GM12878 (cell line): ENCODE results near the gene ZNF280D. TPM values are rescaled to one million over a fixed set of nuclear protein-coding genes. Genes with fewer than 3 reads are reported as not detected.

ENCODE experiments used
- ATAC-seq: fragments of 200-7000 bp; cut with Tn5 transposase; 3 replicates; pipeline ENCODE4 v1.9.1; 2020; ENCODE audit warnings: mild to moderate bottlenecking, moderate library complexity
- BruUV-seq: library from RNA; stranded (reverse); fragments of 400-500 nt; replicated peaks from 2 replicates; lab custom pipeline; 2021; lab: Mats Ljungman, UMichigan
- CTCF ChIA-PET: fragments of 300-600 bp; sonication (Branson Sonifier 250); formaldehyde crosslinking; extraction: SDS; loops from one replicate; lab custom pipeline; 2021; ENCODE audit warnings: inconsistent platforms; lab: Yijun Ruan, JAX
- POLR2A ChIA-PET: fragments of 350-600 bp; formaldehyde crosslinking; extraction: SDS; loops from one replicate; lab custom pipeline; 2021; ENCODE audit warnings: inconsistent platforms; lab: Charles Lee
- RAD21 ChIA-PET: fragments of 300-600 bp; sonication (Branson Sonifier 250); formaldehyde crosslinking; loops from one replicate; lab custom pipeline; 2023; ENCODE audit warnings: antibody characterized with exemption; ENCODE audit not compliant: unreplicated experiment; lab: Charles Lee
- SMC1A ChIA-PET: fragments of 300-600 bp; sonication (Branson Sonifier 250); formaldehyde crosslinking; loops from one replicate; lab custom pipeline; 2023; ENCODE audit not compliant: unreplicated experiment, uncharacterized antibody; lab: Charles Lee
- DNase-seq: peaks from one replicate; pipeline ENCODE4 v3.0.0-alpha.2; 2011; ENCODE audit warnings: low read depth, low spot score
- FAIRE-seq: peaks from 3 replicates; lab custom pipeline; 2011; peaks lifted over from hg19 to GRCh38; lab: Jason Lieb, UNC
- H2AFZ ChIP-seq: 2 replicates; pipeline ENCODE4 v1.6.0; 2011; ENCODE audit warnings: low read depth, low read length, control low read depth; ENCODE audit not compliant: control insufficient read depth
- H3K27ac ChIP-seq: 2 replicates; pipeline ENCODE4 v1.5.1; 2011; ENCODE audit warnings: control low read depth; ENCODE audit not compliant: control insufficient read depth, insufficient read depth
- H3K27me3 ChIP-seq, 2 experiments: replicated peaks in 1 of 2; 2 replicates each; pipeline versions ENCODE4 v1.6.0 to v1.6.1; 2011; ENCODE audit warnings: low read length in 1 of 2; ENCODE audit not compliant: control insufficient read depth in 2 of 2, insufficient read depth in 2 of 2
- H3K36me3 ChIP-seq, 2 experiments: 2 replicates each; pipeline ENCODE4 v1.5.1; 2011; ENCODE audit warnings: low read length in 1 of 2; ENCODE audit not compliant: control insufficient read depth in 2 of 2, insufficient read depth in 2 of 2
- H3K4me1 ChIP-seq: 2 replicates; pipeline ENCODE4 v1.6.1; 2011; ENCODE audit warnings: mild to moderate bottlenecking, low read length, moderate library complexity, mixed read lengths; ENCODE audit not compliant: control insufficient read depth, insufficient read depth
- H3K4me2 ChIP-seq: 2 replicates; pipeline ENCODE4 v1.6.0; 2011; ENCODE audit warnings: control low read depth; ENCODE audit not compliant: control insufficient read depth, insufficient read depth
- H3K4me3 ChIP-seq: fragments of 200-600 bp; sonication (generic); 2 replicates; pipeline ENCODE4 v1.5.1; 2016
- H3K79me2 ChIP-seq: 2 replicates; pipeline ENCODE4 v1.6.0; 2011; ENCODE audit warnings: low read length; ENCODE audit not compliant: control insufficient read depth, insufficient read depth
- H3K9ac ChIP-seq: 2 replicates; pipeline ENCODE4 v1.8.0; 2011; ENCODE audit warnings: low read length, control low read depth, mixed read lengths; ENCODE audit not compliant: control insufficient read depth, insufficient read depth
- H3K9me3 ChIP-seq: replicated peaks from 3 replicates; pipeline ENCODE4 v1.5.1; 2011; ENCODE audit warnings: mild to moderate bottlenecking, low read length; ENCODE audit not compliant: control insufficient read depth, insufficient read depth
- H4K20me1 ChIP-seq: 2 replicates; pipeline ENCODE4 v1.6.0; 2011; ENCODE audit not compliant: control insufficient read depth, insufficient read depth
- CHD1 ChIP-seq: IDR thresholded peaks from 2 replicates; pipeline ENCODE4 v1.6.1; 2012; ENCODE audit warnings: low read depth, low read length, improper control_type of control experiment
- EED ChIP-seq: sonication (generic); IDR thresholded peaks from 2 replicates; pipeline ENCODE4 v1.6.1; 2016; ENCODE audit warnings: antibody characterized with exemption, low read depth
- ETV6 ChIP-seq, 2 experiments: fragments of 450-650 bp in 1 of 2; IDR thresholded peaks in 1 of 2; conservative IDR thresholded peaks in 1 of 2; 2 replicates each; pipeline ENCODE4 v1.6.1; 2014; ENCODE audit warnings: antibody characterized with exemption in 1 of 2, borderline replicate concordance in 1 of 2, low read depth in 1 of 2, mild to moderate bottlenecking in 1 of 2, moderate library complexity in 1 of 2
- IRF5 ChIP-seq: fragments of 450-650 bp; IDR thresholded peaks from 2 replicates; pipeline ENCODE4 v1.6.1; 2017; ENCODE audit warnings: borderline replicate concordance
- KLF5 ChIP-seq: fragments of 450-650 bp; IDR thresholded peaks from 2 replicates; pipeline ENCODE4 v1.6.1; 2014; ENCODE audit warnings: mild to moderate bottlenecking; ENCODE audit not compliant: partially characterized antibody
- MAX ChIP-seq: IDR thresholded peaks from 2 replicates; pipeline ENCODE4 v1.6.1; 2012; ENCODE audit warnings: low read depth, low read length, improper control_type of control experiment
- NBN ChIP-seq: fragments of 450-650 bp; IDR thresholded peaks from 2 replicates; pipeline ENCODE4 v1.6.1; 2016
- POLR2A ChIP-seq: IDR thresholded peaks from 2 replicates; pipeline ENCODE4 v1.6.1; 2011; ENCODE audit warnings: low read depth, mild to moderate bottlenecking, low read length
- SMAD1 ChIP-seq: fragments of 450-650 bp; IDR thresholded peaks from 2 replicates; pipeline ENCODE4 v1.6.1; 2018; ENCODE audit warnings: mild to moderate bottlenecking, low read depth; ENCODE audit not compliant: partially characterized antibody
- SMAD5 ChIP-seq: IDR thresholded peaks from 2 replicates; pipeline ENCODE4 v1.6.1; 2016; ENCODE audit warnings: antibody characterized with exemption, low read depth
- SREBF2 ChIP-seq: IDR thresholded peaks from 2 replicates; pipeline ENCODE4 v1.6.1; 2012; ENCODE audit warnings: mild to moderate bottlenecking, low read length
- STAT3 ChIP-seq: IDR thresholded peaks from 2 replicates; pipeline ENCODE4 v1.6.1; 2011; ENCODE audit warnings: low read depth, low read length, improper control_type of control experiment
- SUPT20H ChIP-seq: IDR thresholded peaks from 2 replicates; pipeline ENCODE4 v1.6.1; 2011; ENCODE audit warnings: low read depth, mild to moderate bottlenecking, low read length, moderate library complexity, borderline replicate concordance; ENCODE audit not compliant: control insufficient read depth
- USF2 ChIP-seq: IDR thresholded peaks from 2 replicates; pipeline ENCODE4 v1.6.1; 2011; ENCODE audit warnings: low read depth, low read length, improper control_type of control experiment, borderline replicate concordance
- ZBTB40 ChIP-seq: fragments of 450-650 bp; IDR thresholded peaks from 2 replicates; pipeline ENCODE4 v1.6.1; 2016; ENCODE audit warnings: mild to moderate bottlenecking, moderate library complexity, borderline replicate concordance
- in situ Hi-C: fragments of 300-500 bp; cut with MboI; formaldehyde crosslinking; loops from 9 replicates; pipeline ENCODE4 v1.14.3; 2018; ENCODE audit warnings: mixed read lengths
- intact Hi-C: fragments of 100-400 bp; cut with micrococcal nuclease; formaldehyde crosslinking; loops from one replicate; pipeline ENCODE4 v1.14.2; 2022; ENCODE audit not compliant: unreplicated experiment
- polyA plus RNA-seq, 11 experiments: library from polyadenylated mRNA; depleted of rRNA in 4 of 11; unstranded in 6 of 11; stranded (reverse) in 5 of 11; fragments of >200 nt; fragmentation: Nextera tagmentation in 4 of 11; fragmentation: Illumina TruSeq in 1 of 11; extraction: Ambion mirVana in 4 of 11; extraction: Trizol in 1 of 11; gene quantifications; 1 replicate in 1 of 11; 2 replicates in 10 of 11; pipeline versions ENCODE4 v1.2.1 to v1.2.3, GENCODE V29; 2011 to 2016; ENCODE audit warnings: inconsistent platforms in 2 of 11, missing spikeins in 2 of 11, low read depth in 1 of 11
- total RNA-seq, 4 experiments: library from RNA; depleted of rRNA in 3 of 4; stranded (reverse); fragments of >200 nt in 3 of 4; fragmentation: Illumina TruSeq in 1 of 4; extraction: Trizol in 1 of 4; gene quantifications; 2 replicates each; pipeline versions ENCODE4 v1.2.1 to v1.2.3, GENCODE V29; 2013 to 2021

Gene ZNF280D
- total and polyA plus RNA-seq, 10 of the 15 experiments (the other 5 are each of a cell fraction or from before 2014, with no cell fraction given): 5.6 to 18.6 (median 8.6) TPM

GRCh38 chr15:56640127-56640526, 93.2 kb downstream of the ZNF280D start:
- BruUV-seq: no TSS peak
- ChIA-PET CTCF (no interaction called here), RAD21 (no interaction called here), SMC1A (no interaction called here), POLR2A (no interaction called here)
- ATAC-seq (no peak), FAIRE-seq (no peak), DNase-seq (no peak)
- no peaks in the 10 kb centered on the region for H4K20me1 ChIP-seq
- no peaks in the 10 kb centered on the region for H3K9me3 ChIP-seq
- H2AFZ ChIP-seq: no peak overlapping the region
- no peaks in the 10 kb centered on the region for H3K36me3 ChIP-seq
- no peak overlapping the region for H3K27ac ChIP-seq
- no peaks in the 10 kb centered on the region for H3K79me2 ChIP-seq
- no peak overlapping the region for H3K9ac ChIP-seq
- H3K4me3 ChIP-seq: no peak overlapping the region
- no peak for TF ChIP-seq KLF5
- TF ChIP-seq ETV6 (conservative IDR thresholded peaks at IDR 0.05 in 1 of 2, IDR thresholded peaks at IDR 0.05 in 1 of 2; ENCODE audit: borderline replicate concordance in 1 of 2, low read depth in 1 of 2): no peak
- no peak for TF ChIP-seq NBN
- no peak for TF ChIP-seq SUPT20H
- TF ChIP-seq SREBF2: no peak
- no peak for TF ChIP-seq MAX
- no peak for TF ChIP-seq STAT3
- no peak for TF ChIP-seq IRF5
- TF ChIP-seq EED: no peak
- no peak for TF ChIP-seq SMAD1
- TF ChIP-seq POLR2A: no peak
- no peak for TF ChIP-seq ZBTB40
- TF ChIP-seq SMAD5: no peak
- TF ChIP-seq USF2: no peak
- TF ChIP-seq CHD1: no peak
- H3K4me2 ChIP-seq: no peak overlapping the region
- no peaks in the 10 kb centered on the region for H3K4me1 ChIP-seq
- in situ Hi-C loops (no loop called here), intact Hi-C loops (no loop called here)
- H3K27me3 ChIP-seq: no peaks in the 10 kb centered on the region
